Endothelial cell of umbilical vein (primary cell): ENCODE measurements around the gene LFNG. TPM values are rescaled to one million over a fixed set of nuclear protein-coding genes. Genes with fewer than 3 reads are reported as not detected.

ENCODE experiments used
- BruUV-seq: library from RNA; stranded (reverse); fragments of 400-500 nt; replicated peaks from 2 replicates; lab custom pipeline; 2021; lab: Mats Ljungman, UMichigan
- CTCF ChIA-PET: fragments of 300-600, 350-600 bp; sonication (Branson Sonifier 250); formaldehyde crosslinking; loops from one replicate; lab custom pipeline; 2021; ENCODE audit warnings: antibody characterized with exemption, inconsistent platforms; lab: Charles Lee
- POLR2A ChIA-PET: fragments of 300-600, 350-600 bp; sonication (Branson Sonifier 250); formaldehyde crosslinking; loops from one replicate; lab custom pipeline; 2021; ENCODE audit warnings: antibody characterized with exemption, inconsistent platforms; lab: Charles Lee
- DNase-seq: peaks from one replicate; pipeline ENCODE4 v3.0.0-alpha.2; 2011; ENCODE audit warnings: low read depth, low spot score
- FAIRE-seq: peaks from 2 replicates; lab custom pipeline; 2011; peaks lifted over from hg19 to GRCh38; lab: Jason Lieb, UNC
- H2AFZ ChIP-seq: 2 replicates; pipeline ENCODE4 v1.6.0; 2012; ENCODE audit warnings: low read depth, low read length, control low read depth, inconsistent platforms
- H3K27ac ChIP-seq: 2 replicates; pipeline ENCODE4 v1.5.1; 2011; ENCODE audit warnings: low read depth, mild to moderate bottlenecking, control low read depth, low read length, moderate library complexity; ENCODE audit not compliant: insufficient read depth
- H3K27me3 ChIP-seq, 2 experiments: 2 replicates each; pipeline versions ENCODE4 v1.6.0 to v1.6.1; 2011; ENCODE audit warnings: low read length in 2 of 2, mixed read lengths in 1 of 2; ENCODE audit not compliant: control insufficient read depth in 2 of 2, insufficient read depth in 2 of 2
- H3K36me3 ChIP-seq, 2 experiments: 2 replicates in 1 of 2; 3 replicates in 1 of 2; pipeline ENCODE4 v1.5.1; 2011; ENCODE audit warnings: low read length in 2 of 2, mild to moderate bottlenecking in 1 of 2, moderate library complexity in 1 of 2; ENCODE audit not compliant: control insufficient read depth in 2 of 2, insufficient read depth in 2 of 2; ENCODE audit errors: extremely low read depth in 1 of 2
- H3K4me1 ChIP-seq: 3 replicates; pipeline ENCODE4 v1.5.1; 2011; ENCODE audit warnings: mild to moderate bottlenecking, low read length; ENCODE audit not compliant: control insufficient read depth, insufficient read depth; ENCODE audit errors: extremely low read depth
- H3K4me2 ChIP-seq: 2 replicates; pipeline ENCODE4 v1.6.1; 2011; ENCODE audit warnings: low read length, control low read depth, mixed read lengths; ENCODE audit not compliant: insufficient read depth
- H3K4me3 ChIP-seq, 3 experiments: fragments of 200-600 bp in 1 of 3; sonication (generic), shearing (Covaris generic) in 1 of 3; replicated peaks in 1 of 3; 2 replicates each; pipeline ENCODE4 v1.5.1; 2011 to 2016; ENCODE audit warnings: control low read depth in 3 of 3, low read length in 3 of 3, mild to moderate bottlenecking in 2 of 3, inconsistent platforms in 1 of 3, low read depth in 1 of 3, moderate library complexity in 1 of 3; ENCODE audit not compliant: insufficient read depth in 1 of 3
- H3K79me2 ChIP-seq: 2 replicates; pipeline ENCODE4 v1.6.0; 2012; ENCODE audit warnings: low read length, inconsistent platforms; ENCODE audit not compliant: control insufficient read depth, insufficient read depth
- H3K9ac ChIP-seq: replicated peaks from 2 replicates; pipeline ENCODE3; 2011; ENCODE audit warnings: low read length, control low read depth; ENCODE audit not compliant: insufficient read depth; ENCODE audit errors: extremely low read depth
- H3K9me1 ChIP-seq: replicated peaks from 3 replicates; pipeline ENCODE4 v1.6.0; 2011; ENCODE audit warnings: mild to moderate bottlenecking, low read length; ENCODE audit not compliant: control insufficient read depth, insufficient read depth; ENCODE audit errors: extremely low read depth
- H3K9me3 ChIP-seq: replicated peaks from 2 replicates; pipeline ENCODE4 v1.5.1; 2012; ENCODE audit warnings: low read length, inconsistent platforms; ENCODE audit not compliant: control insufficient read depth, insufficient read depth
- H4K20me1 ChIP-seq: replicated peaks from 2 replicates; pipeline ENCODE3; 2011; ENCODE audit warnings: mild to moderate bottlenecking, low read length; ENCODE audit not compliant: control insufficient read depth, insufficient read depth; ENCODE audit errors: extremely low read depth
- CTCF ChIP-seq, 2 donors: IDR thresholded peaks; 1 replicate in 1 of 2; 2 replicates in 1 of 2; pipeline ENCODE4 v1.5.1; 2011; ENCODE audit warnings: low read length in 2 of 2, mild to moderate bottlenecking in 2 of 2, moderate library complexity in 2 of 2, control low read depth in 1 of 2, inconsistent platforms in 1 of 2, low read depth in 1 of 2; ENCODE audit not compliant: insufficient read depth in 1 of 2; ENCODE audit errors: extremely low read depth in 1 of 2
- EZH2 ChIP-seq: IDR thresholded peaks from 2 replicates; pipeline ENCODE4 v1.6.1; 2012; ENCODE audit warnings: borderline replicate concordance, low read depth, mild to moderate bottlenecking, moderate library complexity, low read length, inconsistent platforms; ENCODE audit not compliant: severe bottlenecking
- FOS ChIP-seq: IDR thresholded peaks from 2 replicates; pipeline ENCODE4 v1.6.1; 2011; ENCODE audit warnings: mild to moderate bottlenecking, low read length, moderate library complexity, borderline replicate concordance; ENCODE audit not compliant: insufficient read depth
- GATA2 ChIP-seq: IDR thresholded peaks from 2 replicates; pipeline ENCODE4 v1.7.0; 2011; ENCODE audit warnings: low read depth, mild to moderate bottlenecking, moderate library complexity, mixed read lengths, low read length; ENCODE audit not compliant: insufficient read length, insufficient read depth
- JUN ChIP-seq: IDR thresholded peaks from 2 replicates; pipeline ENCODE4 v1.6.1; 2011; ENCODE audit warnings: borderline replicate concordance, low read depth; ENCODE audit not compliant: insufficient read length, insufficient read depth
- MYC ChIP-seq: IDR thresholded peaks from one replicate; pipeline ENCODE4 v1.6.1; 2011; ENCODE audit warnings: mild to moderate bottlenecking, low read depth, low read length
- POLR2A ChIP-seq: IDR thresholded peaks from 2 replicates; pipeline ENCODE4 v1.6.1; 2012; ENCODE audit warnings: low read depth, mild to moderate bottlenecking, control low read depth, low read length
- POLR2AphosphoS5 ChIP-seq: IDR thresholded peaks from 2 replicates; pipeline ENCODE4 v1.6.1; 2012; ENCODE audit warnings: low read depth, mild to moderate bottlenecking, control low read depth, low read length, moderate library complexity; ENCODE audit not compliant: insufficient read depth
- dilution Hi-C: fragments of 300-500 bp; cut with MboI; formaldehyde crosslinking; loops from one replicate; pipeline ENCODE4 v1.15.0; 2019; ENCODE audit warnings: low sequenced_read_pairs; ENCODE audit not compliant: extremely low pct_ligation_motif_present
- intact Hi-C: fragments of 100-400 bp; cut with micrococcal nuclease; formaldehyde crosslinking; loops from one replicate; pipeline ENCODE4 v1.10.0; 2022
- polyA plus RNA-seq, 4 experiments: library from polyadenylated mRNA; depleted of rRNA in 3 of 4; stranded (reverse) in 3 of 4; unstranded in 1 of 4; fragments of >200 nt; gene quantifications; 2 replicates each; pipeline versions ENCODE4 v1.2.1 to v1.2.3, GENCODE V29; 2011 to 2012; ENCODE audit warnings: missing spikeins in 1 of 4
- total RNA-seq: library from RNA; stranded (reverse); gene quantifications from 2 replicates; pipeline ENCODE4 v1.2.3, GENCODE V29; 2021
- TF ChIP-seq, protein P1 (sequence below): IDR thresholded peaks from 2 replicates; pipeline ENCODE4 v1.6.1; 2011; ENCODE audit not compliant: insufficient read depth, insufficient read length

LFNG gene
- total and polyA plus RNA-seq, 2 donors (not counting 3 experiments of a cell fraction or from before 2014, with no cell fraction given): 12.6 to 13.1 TPM

- no peak overlapping the region for H3K9ac ChIP-seq
- no peaks in the 10 kb centered on the region for H3K4me1 ChIP-seq
- no peaks in the 10 kb centered on the region for H3K27me3 ChIP-seq
- CTCF ChIA-PET: interaction anchor here (1.1 kb wide), 1 partner anchor 91 kb away, joined by 3 read pairs; no protein-coding TSS in a partner anchor
- intact Hi-C loops (no loop called here), dilution Hi-C loops (no loop called here)
- no peaks in the 10 kb centered on the region for H3K9me3 ChIP-seq
- no peak for FAIRE-seq
- no peak overlapping the region for H3K4me3 ChIP-seq
- H3K36me3 ChIP-seq: peaks cover 2 to 45% of the 10 kb centered on the region in 2 experiments
- H3K4me2 ChIP-seq: no peak overlapping the region
- no peaks in the 10 kb centered on the region for H3K9me1 ChIP-seq
- H2AFZ ChIP-seq: no peak overlapping the region
- no peaks in the 10 kb centered on the region for H4K20me1 ChIP-seq
- POLR2A ChIA-PET: no interaction called here
- no peak for TF ChIP-seq CTCF (IDR thresholded peaks at IDR 0.05; ENCODE audit: extremely low read depth in 1 of 2, insufficient read depth in 1 of 2, low read depth in 1 of 2, low read length in 2 of 2)
- TF ChIP-seq GATA2: no peak
- TF ChIP-seq FOS: no peak
- no peak for TF ChIP-seq JUN
- TF ChIP-seq EZH2: no peak
- TF ChIP-seq MYC: no peak
- TF ChIP-seq POLR2AphosphoS5: no peak
- TF ChIP-seq POLR2A: no peak
- TF ChIP-seq, protein P1, sequence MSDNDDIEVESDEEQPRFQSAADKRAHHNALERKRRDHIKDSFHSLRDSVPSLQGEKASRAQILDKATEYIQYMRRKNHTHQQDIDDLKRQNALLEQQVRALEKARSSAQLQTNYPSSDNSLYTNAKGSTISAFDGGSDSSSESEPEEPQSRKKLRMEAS: no peak
- H3K27ac ChIP-seq: no peak overlapping the region
- H3K79me2 ChIP-seq: no peaks in the 10 kb centered on the region
- no TSS peak for BruUV-seq
- DNase-seq: no peak
Observed at GRCh38 chr7:2542916-2543871, 23.6 kb downstream of the LFNG start.
